ENCODE measurements around the gene LRP1B.
"Not testable (repeated sequence)": the region's sequence is repeated elsewhere in the genome, so short reads cannot be mapped to it uniquely, and the experiment has no call there.

Gene LRP1B

GRCh38 chr2:141863964-141864363 is 266.9 kb downstream of the LRP1B start:
- no peak for DNase-seq

DNA sequence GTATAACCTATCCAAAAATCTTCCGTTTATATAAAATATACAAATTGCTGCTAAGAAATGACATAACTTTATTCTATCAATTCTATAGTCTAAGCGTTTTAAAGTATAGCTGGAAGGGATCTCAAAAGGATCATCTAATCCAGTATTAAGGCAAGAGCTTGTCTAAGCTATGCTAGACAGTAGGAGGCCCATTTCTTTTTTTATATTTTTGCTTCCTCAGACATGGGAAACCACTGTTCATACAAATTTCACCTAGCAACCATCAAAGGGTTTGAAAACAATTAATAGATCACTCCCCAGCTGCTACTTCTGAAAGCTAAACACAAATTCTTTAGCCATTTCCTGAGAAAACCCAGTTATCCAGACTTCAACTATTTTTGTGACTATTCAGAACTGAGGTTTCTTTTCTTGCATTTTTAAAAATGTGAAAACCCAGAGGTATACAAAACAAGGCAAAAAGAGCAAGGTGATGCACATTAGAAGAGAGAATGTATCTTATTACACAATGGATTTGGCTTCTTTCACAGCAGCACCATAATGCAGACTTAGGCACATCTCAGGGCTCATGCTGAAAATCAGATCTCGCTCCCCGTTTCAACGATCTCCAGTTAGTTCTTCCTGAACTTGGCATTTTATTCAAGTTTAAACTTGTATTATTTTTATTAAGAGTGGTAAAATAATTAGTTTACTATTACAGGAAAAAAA is 274.4 kb downstream of the LRP1B start:
- no peak for DNase-seq

- DNase-seq: no peak
Measured at GRCh38 chr2:141848191-141848590, 282.6 kb downstream of the LRP1B start.

- no peak for DNase-seq
Measured at GRCh38 chr2:141844231-141844630, 286.6 kb downstream of the LRP1B start.

GRCh38 chr2:141835103-141835502 is 295.7 kb downstream of the LRP1B start:
- no peak for DNase-seq

DNA sequence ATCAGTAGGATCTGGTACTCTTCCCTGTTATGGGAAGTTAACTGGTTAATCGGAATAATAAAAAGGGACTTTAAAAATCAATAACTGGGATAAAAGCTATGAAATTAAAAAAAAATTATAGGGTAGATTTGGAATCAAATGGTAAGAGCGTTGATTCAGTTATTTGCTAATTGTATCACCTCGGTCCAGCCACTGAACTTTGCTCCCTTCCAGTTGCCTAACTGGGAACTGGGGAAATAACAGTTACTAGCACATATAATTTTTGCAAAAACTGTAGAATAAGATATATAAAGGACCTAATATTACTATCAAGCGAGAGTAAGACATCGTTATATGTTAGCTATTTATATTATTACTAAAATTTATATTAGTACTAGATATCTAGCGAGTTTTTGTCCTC is 302.1 kb downstream of the LRP1B start:
- DNase-seq: no peak

DNA sequence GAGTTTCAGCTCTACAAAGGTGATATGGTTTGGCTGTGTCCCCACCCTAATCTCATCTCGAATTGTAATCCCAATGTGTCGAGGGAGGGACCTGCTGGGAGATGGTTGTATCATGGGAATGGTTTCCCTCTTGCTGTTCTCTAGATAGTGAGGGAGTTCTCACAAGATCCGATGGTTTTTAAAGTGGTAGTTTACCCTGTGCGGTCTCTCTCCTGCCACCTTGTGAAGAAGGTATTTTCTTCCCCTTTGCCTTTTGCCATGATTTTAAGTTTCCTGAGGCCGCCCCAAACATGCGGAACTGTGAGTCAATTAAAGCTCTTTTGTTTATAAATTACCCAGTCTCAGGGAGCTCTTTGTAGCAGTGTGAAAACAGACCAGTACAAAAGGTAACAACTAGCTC is 306.0 kb downstream of the LRP1B start:
- no peak for DNase-seq

- DNase-seq: no peak
Measured at GRCh38 chr2:141820893-141821292, 309.9 kb downstream of the LRP1B start.

DNA sequence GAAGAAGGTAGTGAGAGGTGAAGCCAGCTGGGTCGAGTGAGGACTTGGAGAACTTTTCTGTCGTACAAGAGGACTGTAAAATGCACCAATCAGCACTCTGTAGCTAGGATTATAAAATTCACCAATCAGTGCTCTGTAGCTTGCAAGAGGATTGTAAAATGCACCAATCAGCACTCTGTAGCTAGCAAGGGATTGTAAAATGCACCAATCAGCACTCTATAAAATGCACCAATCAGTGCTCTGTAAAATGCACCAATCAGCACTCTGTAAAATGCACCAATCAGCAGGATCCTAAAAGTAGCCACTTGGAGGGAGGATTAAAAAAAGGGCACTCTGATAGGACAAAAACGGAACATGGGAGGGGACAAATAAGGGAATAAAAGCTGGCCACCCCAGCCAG is 315.5 kb downstream of the LRP1B start:
- not testable (repeated sequence) for DNase-seq

GRCh38 chr2:141814150-141814549 is 316.7 kb downstream of the LRP1B start:
- DNase-seq: no peak

- DNase-seq: no peak
Measured at GRCh38 chr2:141810148-141810547, 320.7 kb downstream of the LRP1B start.

DNA sequence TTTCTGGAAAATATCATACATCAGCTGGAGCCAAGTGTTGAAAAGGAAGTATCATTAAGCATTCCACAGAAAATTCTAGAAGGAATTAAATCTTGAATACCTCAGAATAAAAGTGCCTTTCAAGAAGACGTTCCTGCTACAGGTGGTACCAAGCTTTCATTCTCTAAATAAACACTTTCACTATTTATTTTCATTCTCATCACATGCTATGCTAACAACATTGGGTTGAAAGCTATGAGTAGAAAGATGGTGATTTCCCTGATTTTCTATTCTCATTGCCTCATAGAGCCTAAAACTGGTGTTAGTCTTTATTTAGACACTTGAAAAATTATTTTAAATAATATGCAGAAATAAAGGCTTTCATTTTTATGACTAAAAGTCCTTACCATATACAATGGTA is 324.7 kb downstream of the LRP1B start:
- no peak for DNase-seq

DNA sequence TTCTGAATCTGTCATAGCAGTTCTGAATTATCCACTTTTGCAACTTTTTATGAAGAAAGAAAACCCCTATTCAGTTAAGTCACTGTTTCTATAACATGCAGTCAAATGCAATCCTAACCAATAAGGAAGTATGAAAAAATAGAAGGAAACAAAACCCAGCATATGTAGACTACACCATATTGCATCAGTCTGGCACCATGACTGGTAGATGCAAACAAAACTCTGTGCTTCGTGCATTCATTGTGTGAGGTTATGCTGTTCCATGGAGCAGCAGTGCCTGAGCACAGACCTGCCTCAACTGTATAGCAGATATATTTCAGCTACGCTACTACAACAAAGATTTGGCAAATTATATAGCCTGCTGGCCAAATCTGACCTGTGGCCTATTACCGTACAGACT is 325.5 kb downstream of the LRP1B start:
- no peak for DNase-seq

- no peak for DNase-seq
Measured at GRCh38 chr2:141796449-141796848, 334.4 kb downstream of the LRP1B start.

DNA sequence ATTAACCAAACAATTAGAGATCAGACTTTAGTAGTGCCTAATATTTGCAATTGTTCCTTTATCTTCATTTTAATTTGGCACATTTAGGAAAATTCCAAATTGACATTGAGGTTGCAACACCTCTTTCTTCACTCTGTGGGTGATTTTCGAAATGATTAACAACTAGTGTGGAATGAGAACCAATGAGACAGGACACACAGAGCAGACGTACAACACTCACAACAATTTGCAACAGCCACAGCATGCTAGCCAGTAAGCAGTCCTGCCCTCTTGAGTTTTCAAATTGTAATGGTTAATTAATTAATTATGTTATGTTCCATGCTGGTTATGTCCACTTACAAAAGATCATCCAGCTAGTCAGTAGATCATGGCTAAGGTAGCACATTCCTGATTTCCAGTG is 339.3 kb downstream of the LRP1B start:
- DNase-seq: no peak

DNA sequence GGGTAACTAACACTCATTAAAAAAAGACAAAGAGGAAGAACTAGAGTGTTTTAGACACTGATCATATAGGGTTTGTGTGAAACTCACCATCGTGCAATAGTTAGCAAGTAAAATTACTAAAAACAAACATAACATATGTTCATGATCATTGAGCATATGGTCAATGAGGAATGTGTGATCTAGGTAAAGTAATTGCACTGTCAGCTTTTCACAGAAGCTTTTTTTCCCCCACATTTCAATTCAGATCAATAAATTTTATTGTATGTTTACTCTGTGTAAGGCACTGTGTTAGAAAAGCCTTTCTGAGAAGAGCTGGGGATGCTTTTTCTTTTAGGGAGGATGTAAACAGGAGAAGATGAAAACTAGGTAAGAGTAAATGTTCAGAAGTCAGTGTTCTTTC is 348.2 kb downstream of the LRP1B start:
- DNase-seq: no peak

DNA sequence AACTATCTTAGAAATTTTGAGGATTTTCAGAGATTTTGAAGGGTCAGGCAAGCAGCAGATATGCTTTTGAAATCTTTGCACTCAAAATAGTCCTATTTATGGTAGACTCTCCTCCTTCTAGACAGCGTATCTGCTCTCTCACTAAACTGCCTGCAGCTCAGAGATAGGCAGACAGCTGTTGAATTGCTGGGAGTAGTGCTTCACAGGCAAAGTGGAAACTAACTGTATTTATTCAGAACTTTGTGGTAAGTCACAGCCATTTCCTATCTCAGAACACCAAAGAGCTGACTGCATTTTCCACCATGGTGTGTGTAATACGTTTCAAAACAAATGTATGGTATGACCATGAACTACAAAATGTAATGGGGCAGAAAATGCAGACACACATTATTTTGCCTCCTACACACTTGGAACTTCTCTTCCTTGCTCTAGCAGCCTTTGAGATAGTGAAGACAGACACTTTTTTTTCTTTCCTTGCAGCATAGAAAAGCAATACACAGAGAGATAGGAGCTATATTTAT is 352.4 kb downstream of the LRP1B start:
- DNase-seq: no peak

GRCh38 chr2:141770530-141770929 is 360.3 kb downstream of the LRP1B start:
- DNase-seq: no peak

GRCh38 chr2:141767691-141768090 is 363.1 kb downstream of the LRP1B start:
- no peak for DNase-seq

DNA sequence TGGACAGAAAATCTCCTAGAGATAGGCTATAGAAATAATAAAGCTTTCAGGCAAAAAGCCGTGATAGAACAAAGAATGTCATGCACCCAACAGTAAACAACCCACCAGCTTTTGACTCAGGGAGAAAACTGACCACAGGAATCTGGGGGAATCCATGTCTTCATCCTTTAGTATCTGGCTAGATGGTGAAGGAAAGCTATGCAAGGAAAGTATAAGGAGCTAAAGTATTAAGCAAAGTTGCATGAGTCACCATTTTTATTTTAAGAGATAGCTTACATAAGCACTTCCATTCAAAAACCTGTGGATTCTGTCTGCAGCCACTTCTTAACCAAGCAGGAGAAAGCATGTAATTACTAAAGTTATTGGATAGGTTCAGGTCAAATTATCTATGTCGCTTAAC is 363.8 kb downstream of the LRP1B start:
- no peak for DNase-seq

GRCh38 chr2:141766225-141766624 is 364.6 kb downstream of the LRP1B start:
- no peak for DNase-seq

GRCh38 chr2:141748616-141749015 is 382.2 kb downstream of the LRP1B start:
- no peak for DNase-seq

GRCh38 chr2:141741652-141742051 is 389.2 kb downstream of the LRP1B start:
- no peak for DNase-seq

- no peak for DNase-seq
Measured at GRCh38 chr2:141737492-141738255, 393.1 kb downstream of the LRP1B start.

Data from stimulated activated naive CD4-positive, alpha-beta T cell treated with Interleukin-2 at 50 U/mL for 16 hours (primary cell).